Measurements from ENCODE around the gene EFNA5. TPM values are rescaled to one million over a fixed set of nuclear protein-coding genes. Genes with fewer than 3 reads are reported as not detected.
"Not testable (repeated sequence)": the region's sequence is repeated elsewhere in the genome, so short reads cannot be mapped to it uniquely, and the experiment has no call there.

The EFNA5 gene
- polyA plus RNA-seq, 4 donors, result 0.54 to 3.5 (median 1.7) TPM; not detected in 1

DNA sequence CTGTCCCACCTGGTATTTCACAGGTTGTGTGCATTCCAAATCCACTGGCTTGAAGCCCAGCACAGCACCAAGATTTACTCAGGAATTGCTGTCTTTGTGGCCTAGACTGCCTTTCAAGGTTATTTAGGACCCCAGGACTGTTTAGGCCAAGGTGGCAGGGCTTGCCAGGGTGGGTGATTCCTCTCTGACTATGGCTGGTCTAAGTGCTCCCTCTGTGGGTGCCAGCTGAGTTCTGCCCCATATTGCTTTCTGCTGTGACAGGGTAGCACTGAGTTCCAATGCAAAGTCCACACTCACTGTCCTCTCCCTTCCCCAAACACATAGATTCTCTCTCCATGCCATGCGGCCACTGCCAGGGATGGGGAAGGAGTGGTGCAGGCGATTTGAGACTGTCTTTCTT, 318.2 kb downstream of the EFNA5 start:
- 76 to 94% (median 92%) methylated on average over 2 of the region's 2 CpGs for WGBS, 3 donors
- H3K9me3 ChIP-seq (ENCODE audit: control insufficient read depth in 2 of 2, insufficient read depth in 1 of 2, low read depth in 1 of 2, low read length in 1 of 2), result peaks cover 0 to 14% of the 10 kb centered on the region in 2 donors
- FAIRE-seq (no peak), DNase-seq (no peak)
- no peak overlapping the region for H3K27ac ChIP-seq (ENCODE audit: low read depth in 1 of 3, low read length in 2 of 3)
- no peaks in the 10 kb centered on the region for H3K4me1 ChIP-seq (ENCODE audit: control insufficient read depth in 3 of 3, insufficient read depth in 2 of 3, low read depth in 1 of 3, low read length in 2 of 3)
- H3K4me3 ChIP-seq (ENCODE audit: low read depth in 1 of 3, low read length in 3 of 3), result no peak overlapping the region
- H3K27me3 ChIP-seq (ENCODE audit: control insufficient read depth in 3 of 3, insufficient read depth in 3 of 3, low read length in 3 of 3), result no peaks in the 10 kb centered on the region
- no peaks in the 10 kb centered on the region for H3K36me3 ChIP-seq (ENCODE audit: control insufficient read depth in 3 of 3, insufficient read depth in 2 of 3, low read depth in 1 of 3, low read length in 3 of 3)

DNA sequence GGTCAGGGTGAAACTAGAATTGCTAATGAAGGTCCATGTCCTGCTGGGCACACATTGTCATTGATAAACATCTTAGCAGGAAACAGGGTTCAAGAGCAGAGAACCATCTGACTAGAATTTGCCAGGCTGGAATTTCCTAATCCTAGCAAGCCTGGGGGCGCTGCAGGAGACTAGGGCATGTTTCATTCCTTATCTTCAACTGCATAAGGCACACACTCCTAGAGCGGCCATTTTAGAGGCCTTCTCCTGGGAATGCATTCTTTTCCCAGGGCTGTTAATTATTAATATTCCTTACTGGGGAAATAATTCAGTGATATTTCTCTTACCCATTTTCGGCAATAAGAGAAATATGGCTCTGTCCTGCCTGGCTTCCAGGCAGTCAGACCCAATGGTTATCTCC, 324.2 kb downstream of the EFNA5 start:
- FAIRE-seq; H3K4me3 ChIP-seq (ENCODE audit: low read depth in 1 of 3, low read length in 3 of 3); H3K27me3 ChIP-seq (ENCODE audit: control insufficient read depth in 3 of 3, insufficient read depth in 3 of 3, low read length in 3 of 3); H3K27ac ChIP-seq (ENCODE audit: low read depth in 1 of 3, low read length in 2 of 3); DNase-seq; H3K36me3 ChIP-seq (ENCODE audit: control insufficient read depth in 3 of 3, insufficient read depth in 2 of 3, low read depth in 1 of 3, low read length in 3 of 3); H3K4me1 ChIP-seq (ENCODE audit: control insufficient read depth in 3 of 3, insufficient read depth in 2 of 3, low read depth in 1 of 3, low read length in 2 of 3): not testable (repeated sequence)
- H3K9me3 ChIP-seq (ENCODE audit: control insufficient read depth in 2 of 2, insufficient read depth in 1 of 2, low read depth in 1 of 2, low read length in 1 of 2), result peaks cover 2 to 32% of the 10 kb centered on the region in 2 donors
- 83 to 93% (median 90%) methylated on average over 3 of the region's 3 CpGs for WGBS, 3 donors

DNA sequence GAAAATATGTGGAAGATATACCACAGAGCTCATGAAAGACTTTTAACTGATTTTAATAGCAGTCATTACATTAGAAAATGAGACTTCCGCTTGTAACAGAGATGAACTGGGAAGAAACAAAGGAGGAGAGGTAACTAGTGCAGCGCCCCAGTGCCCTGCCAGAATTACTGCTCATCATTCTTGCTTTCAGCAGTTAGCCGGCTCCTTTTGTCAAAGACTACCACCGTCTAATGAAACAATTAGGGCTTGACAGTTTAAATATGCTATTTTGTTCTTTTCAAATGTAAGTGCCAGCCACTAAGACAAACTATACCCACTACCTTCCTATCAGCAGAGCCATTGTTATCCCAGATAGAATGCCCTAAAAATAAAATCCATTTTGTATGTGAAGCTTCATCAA, 328.4 kb downstream of the EFNA5 start:
- Histone ChIP-seq H3K27ac (ENCODE audit: low read depth in 1 of 3, low read length in 2 of 3) (no peak overlapping the region), H3K27me3 (ENCODE audit: control insufficient read depth in 3 of 3, insufficient read depth in 3 of 3, low read length in 3 of 3) (no peaks in the 10 kb centered on the region), H3K36me3 (ENCODE audit: control insufficient read depth in 3 of 3, insufficient read depth in 2 of 3, low read depth in 1 of 3, low read length in 3 of 3) (no peaks in the 10 kb centered on the region), H3K4me1 (ENCODE audit: control insufficient read depth in 3 of 3, insufficient read depth in 2 of 3, low read depth in 1 of 3, low read length in 2 of 3) (no peaks in the 10 kb centered on the region), H3K9me3 (ENCODE audit: control insufficient read depth in 2 of 2, insufficient read depth in 1 of 2, low read depth in 1 of 2, low read length in 1 of 2) (peaks cover 2 to 21% of the 10 kb centered on the region in 2 donors), H3K4me3 (ENCODE audit: low read depth in 1 of 3, low read length in 3 of 3) (no peak overlapping the region)
- DNase-seq (no peak), FAIRE-seq (no peak)
- 91 to 96% (median 93%) methylated on average over 4 of the region's 4 CpGs for WGBS, 3 donors

DNA sequence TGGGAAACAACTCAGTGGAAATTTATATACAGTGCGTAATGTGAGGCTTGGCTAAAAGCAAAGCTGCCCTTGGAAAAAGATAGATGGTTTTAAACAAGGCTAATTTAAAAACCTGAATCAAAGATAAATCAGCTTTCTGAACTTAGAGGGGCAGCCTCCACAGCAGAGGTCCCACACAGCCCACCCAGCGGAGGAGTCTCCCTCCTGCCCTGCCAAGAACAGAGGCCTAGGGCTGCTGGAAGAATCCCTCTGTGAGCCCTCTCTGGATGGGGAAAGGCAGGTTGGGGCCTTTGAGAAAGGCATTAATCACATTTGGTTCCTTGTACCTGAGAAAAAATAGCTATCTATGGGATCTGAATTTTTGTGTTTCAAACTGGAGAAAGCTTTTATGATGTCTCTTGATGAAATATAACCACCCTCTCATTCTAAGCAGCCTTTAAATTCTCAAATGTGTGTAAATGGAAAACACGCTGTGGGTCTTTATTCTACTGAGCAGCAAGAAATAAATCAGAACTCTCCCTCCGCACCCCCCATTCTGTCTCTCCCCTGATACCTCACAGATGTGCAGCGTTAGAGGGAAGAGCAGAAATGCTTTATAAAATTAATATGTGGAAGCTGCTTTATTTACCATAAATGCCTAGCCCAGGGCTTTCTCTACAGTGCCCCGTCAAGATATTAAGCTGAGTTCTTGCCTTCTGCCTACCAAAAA, 329.2 kb downstream of the EFNA5 start:
- WGBS, 3 donors, result 90 to 92% (median 91%) methylated on average over 6 of the region's 6 CpGs
- no peaks in the 10 kb centered on the region for H3K36me3 ChIP-seq (ENCODE audit: control insufficient read depth in 3 of 3, insufficient read depth in 2 of 3, low read depth in 1 of 3, low read length in 3 of 3)
- peaks cover 2 to 14% of the 10 kb centered on the region in 2 donors for H3K9me3 ChIP-seq (ENCODE audit: control insufficient read depth in 2 of 2, insufficient read depth in 1 of 2, low read depth in 1 of 2, low read length in 1 of 2)
- no peak for DNase-seq
- no peak overlapping the region for H3K4me3 ChIP-seq (ENCODE audit: low read depth in 1 of 3, low read length in 3 of 3)
- no peak overlapping the region for H3K27ac ChIP-seq (ENCODE audit: low read depth in 1 of 3, low read length in 2 of 3)
- H3K27me3 ChIP-seq (ENCODE audit: control insufficient read depth in 3 of 3, insufficient read depth in 3 of 3, low read length in 3 of 3), result no peaks in the 10 kb centered on the region
- no peaks in the 10 kb centered on the region for H3K4me1 ChIP-seq (ENCODE audit: control insufficient read depth in 3 of 3, insufficient read depth in 2 of 3, low read depth in 1 of 3, low read length in 2 of 3)
- no peak for FAIRE-seq

DNA sequence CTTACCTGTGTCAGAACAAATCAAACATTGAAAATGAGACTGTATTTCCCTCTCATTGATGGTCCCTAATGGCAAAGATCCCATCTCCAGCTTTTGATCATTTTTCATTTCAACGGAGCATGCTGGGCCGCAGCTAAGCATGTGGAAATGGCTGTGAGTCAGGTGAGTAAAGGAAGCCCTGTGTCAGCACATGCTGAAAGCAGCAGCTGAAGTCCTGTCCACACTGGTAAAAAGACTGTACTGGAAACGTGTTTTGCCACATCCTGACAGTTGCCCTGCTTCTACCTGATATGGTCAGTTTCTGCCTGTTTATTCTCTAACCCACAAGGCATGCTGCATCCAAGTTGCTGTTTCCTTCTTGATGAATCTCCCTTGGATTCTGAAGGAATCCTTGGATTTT, 330.1 kb downstream of the EFNA5 start:
- H3K9me3 ChIP-seq (ENCODE audit: control insufficient read depth in 2 of 2, insufficient read depth in 1 of 2, low read depth in 1 of 2, low read length in 1 of 2), result peaks cover 0 to 6% of the 10 kb centered on the region in 2 donors
- 74 to 82% (median 76%) methylated on average over 3 of the region's 3 CpGs for WGBS, 3 donors
- DNase-seq, result no peak
- no peaks in the 10 kb centered on the region for H3K27me3 ChIP-seq (ENCODE audit: control insufficient read depth in 3 of 3, insufficient read depth in 3 of 3, low read length in 3 of 3)
- H3K4me3 ChIP-seq (ENCODE audit: low read depth in 1 of 3, low read length in 3 of 3), result no peak overlapping the region
- FAIRE-seq, result no peak
- no peaks in the 10 kb centered on the region for H3K36me3 ChIP-seq (ENCODE audit: control insufficient read depth in 3 of 3, insufficient read depth in 2 of 3, low read depth in 1 of 3, low read length in 3 of 3)
- H3K27ac ChIP-seq (ENCODE audit: low read depth in 1 of 3, low read length in 2 of 3), result no peak overlapping the region
- no peaks in the 10 kb centered on the region for H3K4me1 ChIP-seq (ENCODE audit: control insufficient read depth in 3 of 3, insufficient read depth in 2 of 3, low read depth in 1 of 3, low read length in 2 of 3)

DNA sequence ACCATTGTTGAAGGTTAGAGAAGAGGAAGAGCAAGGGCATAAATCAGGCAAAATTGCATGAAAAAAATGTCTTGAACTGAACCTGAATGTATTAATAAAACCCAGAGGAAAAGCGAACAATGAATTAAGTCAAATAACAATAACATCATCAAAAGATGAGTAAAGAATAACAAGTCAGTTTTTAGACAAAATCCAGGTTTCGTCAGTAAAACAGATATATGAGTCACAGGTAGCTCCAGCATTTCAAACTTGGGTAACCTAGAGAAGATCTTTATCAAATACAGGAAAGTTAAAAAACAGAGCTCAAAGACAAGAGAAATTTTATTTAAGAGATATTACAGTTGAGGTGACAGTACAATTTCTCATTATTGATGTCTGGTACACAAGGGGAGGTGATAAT, 332.4 kb downstream of the EFNA5 start:
- 91 to 95% (median 94%) methylated on average over 2 of the region's 2 CpGs for WGBS, 3 donors
- no peaks in the 10 kb centered on the region for H3K4me1 ChIP-seq (ENCODE audit: control insufficient read depth in 3 of 3, insufficient read depth in 2 of 3, low read depth in 1 of 3, low read length in 2 of 3)
- FAIRE-seq (no peak), DNase-seq (no peak)
- no peak overlapping the region for H3K27ac ChIP-seq (ENCODE audit: low read depth in 1 of 3, low read length in 2 of 3)
- no peaks in the 10 kb centered on the region for H3K9me3 ChIP-seq (ENCODE audit: control insufficient read depth in 2 of 2, insufficient read depth in 1 of 2, low read depth in 1 of 2, low read length in 1 of 2)
- H3K27me3 ChIP-seq (ENCODE audit: control insufficient read depth in 3 of 3, insufficient read depth in 3 of 3, low read length in 3 of 3), result no peaks in the 10 kb centered on the region
- no peaks in the 10 kb centered on the region for H3K36me3 ChIP-seq (ENCODE audit: control insufficient read depth in 3 of 3, insufficient read depth in 2 of 3, low read depth in 1 of 3, low read length in 3 of 3)
- no peak overlapping the region for H3K4me3 ChIP-seq (ENCODE audit: low read depth in 1 of 3, low read length in 3 of 3)

DNA sequence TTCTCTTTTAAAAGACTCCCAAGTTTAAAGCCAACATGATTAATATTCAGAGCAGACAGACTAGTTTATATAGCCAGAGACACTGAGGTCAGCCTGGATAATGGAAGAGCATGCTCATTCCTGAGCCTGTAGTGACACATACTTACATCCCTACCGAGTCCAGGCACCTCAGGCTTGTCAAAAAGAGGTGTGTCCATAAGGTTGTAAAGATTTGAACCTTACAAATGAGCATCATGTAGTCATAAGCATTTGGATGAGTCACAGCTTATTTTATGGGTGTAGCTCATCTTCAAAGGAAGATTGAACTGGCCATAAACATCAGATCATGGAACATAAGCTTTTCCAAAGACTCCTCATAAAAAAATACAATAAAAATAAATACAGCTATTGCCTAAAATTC, 333.5 kb downstream of the EFNA5 start:
- H3K27ac ChIP-seq (ENCODE audit: low read depth in 1 of 3, low read length in 2 of 3), result no peak overlapping the region
- no peaks in the 10 kb centered on the region for H3K9me3 ChIP-seq (ENCODE audit: control insufficient read depth in 2 of 2, insufficient read depth in 1 of 2, low read depth in 1 of 2, low read length in 1 of 2)
- H3K27me3 ChIP-seq (ENCODE audit: control insufficient read depth in 3 of 3, insufficient read depth in 3 of 3, low read length in 3 of 3), result no peaks in the 10 kb centered on the region
- FAIRE-seq, result no peak
- H3K4me1 ChIP-seq (ENCODE audit: control insufficient read depth in 3 of 3, insufficient read depth in 2 of 3, low read depth in 1 of 3, low read length in 2 of 3), result no peaks in the 10 kb centered on the region
- peak; percentile 29 to 58 for DNase-seq
- 7 to 40% (median 27%) methylated on average over 1 of the region's 1 CpG for WGBS, 3 donors
- H3K36me3 ChIP-seq (ENCODE audit: control insufficient read depth in 3 of 3, insufficient read depth in 2 of 3, low read depth in 1 of 3, low read length in 3 of 3), result no peaks in the 10 kb centered on the region
- H3K4me3 ChIP-seq (ENCODE audit: low read depth in 1 of 3, low read length in 3 of 3), result no peak overlapping the region

DNA sequence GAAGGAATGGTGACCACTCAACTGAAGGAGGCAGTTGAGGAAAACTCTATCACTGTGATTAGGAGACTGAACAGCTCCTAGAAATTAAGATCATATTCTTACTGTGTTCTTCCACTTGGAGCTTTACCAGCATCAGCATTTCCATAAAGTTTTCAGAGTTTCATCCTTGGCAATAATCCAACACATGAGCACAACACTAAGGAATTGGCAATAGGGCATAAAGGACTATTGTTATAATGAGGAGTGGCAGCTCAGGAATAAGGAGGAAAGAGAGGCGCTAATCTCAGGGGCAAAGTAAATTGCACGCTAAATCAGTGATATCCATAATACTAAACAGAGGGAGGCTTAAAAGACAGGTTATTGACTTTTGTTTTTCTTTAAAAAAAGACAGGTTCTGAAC, 338.9 kb downstream of the EFNA5 start:
- no peaks in the 10 kb centered on the region for H3K27me3 ChIP-seq (ENCODE audit: control insufficient read depth in 3 of 3, insufficient read depth in 3 of 3, low read length in 3 of 3)
- FAIRE-seq, result no peak
- H3K4me3 ChIP-seq (ENCODE audit: low read depth in 1 of 3, low read length in 3 of 3), result no peak overlapping the region
- 11 to 66% (median 40%) methylated on average over 2 of the region's 2 CpGs for WGBS, 3 donors
- no peaks in the 10 kb centered on the region for H3K36me3 ChIP-seq (ENCODE audit: control insufficient read depth in 3 of 3, insufficient read depth in 2 of 3, low read depth in 1 of 3, low read length in 3 of 3)
- H3K27ac ChIP-seq (ENCODE audit: low read depth in 1 of 3, low read length in 2 of 3), result no peak overlapping the region
- no peaks in the 10 kb centered on the region for H3K4me1 ChIP-seq (ENCODE audit: control insufficient read depth in 3 of 3, insufficient read depth in 2 of 3, low read depth in 1 of 3, low read length in 2 of 3)
- H3K9me3 ChIP-seq (ENCODE audit: control insufficient read depth in 2 of 2, insufficient read depth in 1 of 2, low read depth in 1 of 2, low read length in 1 of 2), result no peaks in the 10 kb centered on the region
- DNase-seq, result peak; percentile 44 to 47

DNA sequence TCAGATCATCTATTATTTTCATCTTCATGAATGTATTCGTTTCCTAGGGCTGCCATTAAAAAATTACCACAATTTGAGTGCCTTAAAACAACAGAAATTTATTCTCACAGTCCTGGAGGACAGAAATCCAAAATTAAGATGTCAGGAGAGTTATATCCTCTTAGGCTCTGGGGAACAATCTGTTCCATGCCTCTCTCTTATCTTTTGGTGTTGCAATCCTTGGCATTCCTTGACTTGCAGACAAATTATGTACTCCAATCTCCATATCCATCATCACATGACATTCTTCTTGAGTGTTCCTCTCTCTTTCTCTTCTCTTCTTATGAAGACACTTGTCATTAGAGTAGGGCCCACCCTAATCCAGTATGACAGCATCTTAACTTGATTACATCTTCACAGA, 339.4 kb downstream of the EFNA5 start:
- H3K36me3 ChIP-seq (ENCODE audit: control insufficient read depth in 3 of 3, insufficient read depth in 2 of 3, low read depth in 1 of 3, low read length in 3 of 3), result no peaks in the 10 kb centered on the region
- DNase-seq, result peak in 1 of 2 donors; percentile 16
- FAIRE-seq, result no peak
- no peaks in the 10 kb centered on the region for H3K27me3 ChIP-seq (ENCODE audit: control insufficient read depth in 3 of 3, insufficient read depth in 3 of 3, low read length in 3 of 3)
- no peaks in the 10 kb centered on the region for H3K9me3 ChIP-seq (ENCODE audit: control insufficient read depth in 2 of 2, insufficient read depth in 1 of 2, low read depth in 1 of 2, low read length in 1 of 2)
- no peaks in the 10 kb centered on the region for H3K4me1 ChIP-seq (ENCODE audit: control insufficient read depth in 3 of 3, insufficient read depth in 2 of 3, low read depth in 1 of 3, low read length in 2 of 3)
- 76 to 93% (median 91%) methylated on average over 1 of the region's 1 CpG for WGBS, 3 donors
- no peak overlapping the region for H3K4me3 ChIP-seq (ENCODE audit: low read depth in 1 of 3, low read length in 3 of 3)
- no peak overlapping the region for H3K27ac ChIP-seq (ENCODE audit: low read depth in 1 of 3, low read length in 2 of 3)
